OCI-LY1 (cell line): ENCODE results near the gene UBE2H.

Experiments
- H2AFZ ChIP-seq: fragments of 200-600 bp; sonication (generic), shearing (Covaris generic); 2 replicates; pipeline ENCODE4 v1.6.0; 2014; ENCODE audit warnings: antibody characterized with exemption, mild to moderate bottlenecking, low read length
- H3F3A ChIP-seq: fragments of 200-600 bp; sonication (generic), shearing (Covaris generic); 2 replicates; pipeline ENCODE4 v1.6.0; 2014; ENCODE audit warnings: mild to moderate bottlenecking, antibody characterized with exemption, low read length, moderate library complexity; ENCODE audit not compliant: insufficient read depth
- H3K27ac ChIP-seq: fragments of 200-600 bp; sonication (generic); 2 replicates; pipeline ENCODE4 v1.5.1; 2014; ENCODE audit warnings: low read length, mixed run types, mild to moderate bottlenecking, low read depth; ENCODE audit not compliant: poor library complexity, severe bottlenecking
- H3K27me3 ChIP-seq: fragments of 200-600 bp; sonication (generic); 2 replicates; pipeline ENCODE4 v1.6.0; 2014; ENCODE audit warnings: antibody characterized with exemption, mild to moderate bottlenecking, low read length, moderate library complexity; ENCODE audit not compliant: insufficient read depth
- H3K36me3 ChIP-seq: fragments of 200-600 bp; sonication (generic); 2 replicates; pipeline ENCODE4 v1.6.1; 2014; ENCODE audit warnings: mild to moderate bottlenecking, antibody characterized with exemption, low read length, moderate library complexity, mixed read lengths; ENCODE audit not compliant: insufficient read depth
- H3K4me1 ChIP-seq: fragments of 200-600 bp; sonication (generic); 2 replicates; pipeline ENCODE4 v1.5.1; 2014; ENCODE audit warnings: mild to moderate bottlenecking, low read length, moderate library complexity; ENCODE audit not compliant: insufficient read depth, severe bottlenecking
- H3K4me2 ChIP-seq: fragments of 200-600 bp; sonication (generic), shearing (Covaris generic); 2 replicates; pipeline ENCODE4 v1.6.1; 2014; ENCODE audit warnings: low read length
- H3K4me3 ChIP-seq: fragments of 200-600 bp; sonication (generic); 2 replicates; pipeline ENCODE4 v1.5.1; 2014; ENCODE audit warnings: low read length, low read depth, mild to moderate bottlenecking, mixed read lengths; ENCODE audit not compliant: poor library complexity, severe bottlenecking
- H3K79me2 ChIP-seq: fragments of 200-600 bp; shearing (Covaris generic); 2 replicates; pipeline ENCODE4 v1.6.1; 2016; ENCODE audit warnings: mixed run types, low read length, mixed read lengths; ENCODE audit not compliant: insufficient read depth
- H3K9ac ChIP-seq: fragments of 200-600 bp; sonication (generic), shearing (Covaris generic); 2 replicates; pipeline ENCODE4 v1.6.1; 2014; ENCODE audit warnings: mild to moderate bottlenecking, low read length, mixed read lengths
- H3K9me2 ChIP-seq: fragments of 200-600 bp; sonication (generic), shearing (Covaris generic); 2 replicates; pipeline ENCODE4 v1.6.1; 2014; ENCODE audit warnings: low read depth, mild to moderate bottlenecking, low read length, mixed read lengths
- H3K9me3 ChIP-seq: fragments of 200-600 bp; shearing (Covaris generic); 2 replicates; pipeline ENCODE4 v1.6.1; 2014; ENCODE audit warnings: low read length, mixed read lengths
- H4K20me1 ChIP-seq: fragments of 200-600 bp; sonication (generic), shearing (Covaris generic); 2 replicates; pipeline ENCODE4 v1.6.0; 2016; ENCODE audit warnings: mild to moderate bottlenecking, low read length; ENCODE audit not compliant: insufficient read depth
- EZH2 ChIP-seq: fragments of 200-600 bp; sonication (generic), shearing (Covaris generic); IDR thresholded peaks from 2 replicates; pipeline ENCODE4 v1.8.0; 2017; ENCODE audit warnings: borderline replicate concordance, mixed run types, mild to moderate bottlenecking, antibody characterized with exemption, low read length, moderate library complexity, mixed read lengths
- TF ChIP-seq, protein P1 (sequence below): fragments of 200-600 bp; sonication (generic), shearing (Covaris generic); IDR thresholded peaks from 2 replicates; pipeline ENCODE4 v1.5.1; 2017; ENCODE audit warnings: mild to moderate bottlenecking, antibody characterized with exemption, low read length, moderate library complexity, mixed read lengths

The UBE2H gene

DNA sequence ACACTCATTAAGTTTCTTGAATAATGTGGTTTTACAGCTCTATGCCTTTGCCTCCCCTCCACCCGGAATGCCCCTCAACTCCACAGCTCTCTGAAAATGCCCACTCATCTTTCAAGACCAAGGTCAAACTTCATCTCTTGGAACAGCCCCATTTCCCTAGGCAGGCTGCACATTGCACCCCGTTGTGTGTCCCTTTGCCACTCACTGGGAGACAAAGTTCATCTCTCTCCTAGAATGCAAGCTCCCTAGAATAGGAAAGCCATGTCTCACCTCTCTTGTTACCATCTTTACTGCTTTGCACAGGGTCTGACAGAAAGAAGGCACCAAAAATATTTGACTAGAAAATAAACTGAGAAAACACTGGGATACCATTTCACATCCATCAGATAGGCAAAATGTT is 33.3 kb downstream of the UBE2H start:
- no peaks in the 10 kb centered on the region for H3K9me3 ChIP-seq
- no peaks in the 10 kb centered on the region for H4K20me1 ChIP-seq
- TF ChIP-seq, protein P1, sequence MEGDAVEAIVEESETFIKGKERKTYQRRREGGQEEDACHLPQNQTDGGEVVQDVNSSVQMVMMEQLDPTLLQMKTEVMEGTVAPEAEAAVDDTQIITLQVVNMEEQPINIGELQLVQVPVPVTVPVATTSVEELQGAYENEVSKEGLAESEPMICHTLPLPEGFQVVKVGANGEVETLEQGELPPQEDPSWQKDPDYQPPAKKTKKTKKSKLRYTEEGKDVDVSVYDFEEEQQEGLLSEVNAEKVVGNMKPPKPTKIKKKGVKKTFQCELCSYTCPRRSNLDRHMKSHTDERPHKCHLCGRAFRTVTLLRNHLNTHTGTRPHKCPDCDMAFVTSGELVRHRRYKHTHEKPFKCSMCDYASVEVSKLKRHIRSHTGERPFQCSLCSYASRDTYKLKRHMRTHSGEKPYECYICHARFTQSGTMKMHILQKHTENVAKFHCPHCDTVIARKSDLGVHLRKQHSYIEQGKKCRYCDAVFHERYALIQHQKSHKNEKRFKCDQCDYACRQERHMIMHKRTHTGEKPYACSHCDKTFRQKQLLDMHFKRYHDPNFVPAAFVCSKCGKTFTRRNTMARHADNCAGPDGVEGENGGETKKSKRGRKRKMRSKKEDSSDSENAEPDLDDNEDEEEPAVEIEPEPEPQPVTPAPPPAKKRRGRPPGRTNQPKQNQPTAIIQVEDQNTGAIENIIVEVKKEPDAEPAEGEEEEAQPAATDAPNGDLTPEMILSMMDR, result no peak
- TF ChIP-seq EZH2, result no peak
- H3K4me3 ChIP-seq, result no peak overlapping the region
- H3F3A ChIP-seq, result no peaks in the 10 kb centered on the region
- no peak overlapping the region for H2AFZ ChIP-seq
- no peak overlapping the region for H3K4me2 ChIP-seq
- no peak overlapping the region for H3K9ac ChIP-seq
- H3K27me3 ChIP-seq, result no peaks in the 10 kb centered on the region
- H3K36me3 ChIP-seq, result peaks cover 87% of the 10 kb centered on the region
- H3K27ac ChIP-seq, result no peak overlapping the region
- no peaks in the 10 kb centered on the region for H3K9me2 ChIP-seq
- peaks cover 27% of the 10 kb centered on the region for H3K4me1 ChIP-seq
- H3K79me2 ChIP-seq, result peaks cover 75% of the 10 kb centered on the region

DNA sequence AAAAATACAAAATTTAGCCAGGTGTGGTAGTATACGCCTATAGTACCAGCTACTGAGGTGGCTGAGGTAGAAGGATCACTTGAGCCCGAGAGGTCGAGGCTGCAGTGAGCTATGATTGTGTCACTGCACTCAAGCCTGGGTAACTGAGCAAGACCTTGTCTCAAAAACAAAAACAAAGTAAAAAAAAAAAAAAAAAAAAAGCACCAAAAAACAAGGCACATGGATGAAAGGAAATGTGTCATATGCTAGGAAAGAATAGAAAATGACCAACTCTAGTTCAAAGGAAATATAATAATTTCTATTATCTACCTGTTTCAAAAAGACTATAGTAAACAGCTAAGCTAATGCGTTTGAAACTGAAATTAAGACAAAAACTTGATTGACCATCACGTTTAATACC is 33.8 kb downstream of the UBE2H start:
- Histone ChIP-seq H2AFZ (no peak overlapping the region), H3K27me3 (no peaks in the 10 kb centered on the region), H3K9me3 (no peaks in the 10 kb centered on the region), H3K4me2 (no peak overlapping the region), H3K79me2 (peaks cover 73% of the 10 kb centered on the region), H3K27ac (no peak overlapping the region), H3K9ac (no peak overlapping the region), H3K4me3 (no peak overlapping the region), H4K20me1 (no peaks in the 10 kb centered on the region), H3K9me2 (no peaks in the 10 kb centered on the region), H3K36me3 (peaks cover 84% of the 10 kb centered on the region), H3K4me1 (peaks cover 22% of the 10 kb centered on the region), H3F3A (no peaks in the 10 kb centered on the region)
- TF ChIP-seq EZH2, result no peak
- TF ChIP-seq, protein P1, result no peak

DNA sequence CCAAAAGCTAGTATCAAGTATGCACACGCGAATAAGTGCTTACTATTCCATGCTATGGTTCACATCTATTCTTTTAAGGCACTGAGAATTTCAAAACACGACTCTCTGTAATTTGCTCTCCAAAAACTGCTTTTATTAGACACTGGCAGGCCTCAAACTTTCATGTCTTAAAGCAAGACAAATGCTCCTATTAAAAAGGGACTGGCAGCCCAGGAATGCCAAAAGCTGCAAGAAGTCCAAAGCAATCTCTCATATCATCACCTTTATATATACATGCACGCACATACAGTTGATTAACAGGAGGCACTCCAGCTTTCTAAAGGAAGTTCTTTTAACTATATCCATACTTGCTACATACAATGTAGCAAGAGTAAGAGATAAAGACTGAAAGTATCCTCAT is 34.8 kb downstream of the UBE2H start:
- Histone ChIP-seq H3K9ac (no peak overlapping the region), H3K9me2 (no peaks in the 10 kb centered on the region), H4K20me1 (no peaks in the 10 kb centered on the region), H3K27me3 (no peaks in the 10 kb centered on the region), H2AFZ (no peak overlapping the region), H3K4me2 (no peak overlapping the region), H3K27ac (no peak overlapping the region), H3K4me1 (peaks cover 18% of the 10 kb centered on the region), H3K4me3 (no peak overlapping the region), H3F3A (no peaks in the 10 kb centered on the region), H3K79me2 (peaks cover 74% of the 10 kb centered on the region), H3K36me3 (peaks cover 82% of the 10 kb centered on the region), H3K9me3 (no peaks in the 10 kb centered on the region)
- no peak for TF ChIP-seq EZH2
- TF ChIP-seq, protein P1, result no peak
